NCI-H345 treated with DMSO at 0.1 percent for 48 hours (cell line): Measurements from ENCODE around the gene HECTD1.
"Not testable (repeated sequence)": the region's sequence is repeated elsewhere in the genome, so short reads cannot be mapped to it uniquely, and the experiment has no call there.

ENCODE experiments used
- DNase-seq: peaks from one replicate; lab custom pipeline; 2025; ENCODE audit not compliant: unreplicated experiment; lab: John Stamatoyannopoulos, UW

Gene HECTD1

GRCh38 chr14:31057701-31058364 lies 149.8 kb downstream of the HECTD1 start:
- no peak for DNase-seq

GRCh38 chr14:31057035-31057434 lies 150.6 kb downstream of the HECTD1 start:
- DNase-seq: no peak

GRCh38 chr14:31052905-31053586 lies 154.5 kb downstream of the HECTD1 start:
- not testable (repeated sequence) for DNase-seq

- DNase-seq: no peak
Measured at GRCh38 chr14:31051511-31051910, 156.1 kb downstream of the HECTD1 start.

GRCh38 chr14:31051023-31051422 lies 156.6 kb downstream of the HECTD1 start:
- DNase-seq: no peak
